ENCODE results near the gene HOXB2.

DNA sequence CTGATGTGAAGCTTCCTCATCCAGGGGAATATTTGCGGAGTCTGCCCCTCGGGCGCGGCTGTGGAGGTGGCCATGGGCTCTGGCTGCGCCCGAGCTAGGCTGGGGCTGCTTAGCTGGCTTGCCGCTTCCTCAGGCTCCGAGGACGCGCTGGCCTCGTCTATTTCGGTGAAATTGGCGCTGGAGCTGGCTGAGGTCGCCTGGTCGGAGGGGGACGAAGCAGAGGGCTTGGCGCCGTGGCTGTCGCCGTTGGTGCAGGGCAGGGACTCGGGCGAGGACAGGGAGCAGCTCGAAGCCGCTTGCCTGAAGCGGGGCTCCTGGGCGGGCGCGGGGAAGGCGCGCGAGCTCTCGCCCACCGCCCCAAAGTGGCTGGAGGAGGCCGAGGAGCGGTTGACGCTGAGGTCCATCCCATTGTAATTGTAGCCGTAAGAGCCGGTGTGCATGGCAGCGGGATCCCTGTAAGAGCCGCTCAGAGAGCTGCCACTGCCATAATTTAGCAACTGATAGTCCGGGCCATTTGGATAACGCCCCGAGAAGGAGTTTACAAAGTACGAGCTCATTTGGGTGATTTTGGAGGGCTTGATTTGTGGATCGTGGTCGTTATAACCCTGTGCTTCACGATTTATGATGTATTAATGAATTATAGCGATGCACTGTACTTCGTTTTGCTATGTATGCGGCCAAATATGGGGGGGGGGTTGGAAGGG, 48.4 kb upstream of the HOXB2 start, which contains the start of gene HOXB5:
- no peak for TF ChIP-seq POLR2A (IDR thresholded peaks at IDR 0.05; ENCODE audit: low read depth, low read length)
- no peak for TF ChIP-seq POLR2AphosphoS5 (IDR thresholded peaks at IDR 0.05; ENCODE audit: low read depth, low read length)
- TF ChIP-seq SPI1 (IDR thresholded peaks at IDR 0.05; ENCODE audit: low read depth, low read length) = no peak
- TF ChIP-seq PAX5 (IDR thresholded peaks at IDR 0.05; ENCODE audit: insufficient read depth, low read length, severe bottlenecking) = no peak
- TF ChIP-seq TAF1 (IDR thresholded peaks at IDR 0.05; ENCODE audit: low read depth, low read length) = no peak
